ENCODE data around the gene CD99L2.
"Not testable (repeated sequence)": the region's sequence is repeated elsewhere in the genome, so short reads cannot be mapped to it uniquely, and the experiment has no call there.

Gene CD99L2

DNA sequence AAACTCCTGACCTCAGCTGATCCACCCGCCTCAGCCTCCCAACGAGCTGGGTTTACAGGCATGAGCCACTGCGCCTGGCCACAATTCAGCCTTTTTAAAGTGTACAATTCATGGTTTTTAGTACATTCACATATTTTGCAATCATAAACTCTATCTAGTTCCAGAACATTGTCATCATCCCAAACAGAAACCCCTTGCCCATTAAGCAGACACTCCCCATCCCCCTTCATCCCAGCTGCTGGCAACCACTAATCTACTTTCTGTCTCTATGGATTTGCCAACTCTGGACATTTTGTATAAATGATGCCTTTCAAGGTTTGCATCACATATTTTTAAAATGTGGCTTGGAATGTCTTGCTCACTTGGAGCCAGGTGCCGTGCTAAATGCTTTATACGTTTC lies 4.5 kb downstream of the CD99L2 start:
- no peak for DNase-seq

DNA sequence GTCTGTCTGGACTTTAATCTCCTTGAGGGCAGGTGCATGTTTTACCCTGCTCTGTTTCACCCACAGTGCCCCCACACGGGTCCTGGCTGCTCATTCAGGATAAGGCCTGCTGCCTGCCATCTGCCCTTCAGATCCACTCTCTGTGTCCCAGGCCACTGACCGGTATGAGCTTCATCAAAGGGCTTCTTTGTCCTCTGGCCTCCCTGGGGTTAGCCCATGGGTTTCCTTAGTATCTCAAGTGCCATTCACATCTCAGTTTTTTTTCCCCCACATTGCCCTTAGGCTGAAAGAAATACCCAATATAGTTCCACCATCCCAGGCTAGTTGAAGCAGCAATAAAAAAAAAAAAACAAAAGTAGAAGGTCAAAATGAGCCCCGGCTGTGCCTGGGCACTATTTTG lies 9.3 kb downstream of the CD99L2 start:
- no peak for DNase-seq

DNA sequence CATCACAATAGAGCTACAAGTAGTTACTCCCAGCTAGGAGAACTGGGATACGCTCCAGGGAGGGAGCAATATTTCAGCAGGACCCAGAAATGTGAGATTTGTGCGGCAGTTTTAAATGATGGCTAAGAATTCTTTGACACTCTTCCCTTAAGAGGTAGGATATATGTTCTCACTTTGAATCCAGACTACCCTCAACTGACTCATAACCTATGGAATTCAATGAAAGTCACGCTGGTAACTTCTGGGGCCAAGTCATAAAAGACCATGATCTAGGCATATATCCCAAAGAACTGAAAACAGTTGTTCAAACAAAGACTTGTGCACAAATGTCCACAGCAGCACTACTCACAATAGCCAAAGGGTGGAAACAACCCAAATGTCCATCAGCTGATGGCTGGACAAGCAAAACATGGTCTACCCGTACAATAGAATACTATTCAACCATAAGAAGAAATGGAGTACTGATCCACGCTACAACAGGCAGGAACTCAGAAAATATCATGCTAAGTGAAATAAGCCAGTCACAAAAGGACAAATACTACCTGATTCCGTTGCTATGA lies 10.5 kb downstream of the CD99L2 start:
- DNase-seq, result no peak

DNA sequence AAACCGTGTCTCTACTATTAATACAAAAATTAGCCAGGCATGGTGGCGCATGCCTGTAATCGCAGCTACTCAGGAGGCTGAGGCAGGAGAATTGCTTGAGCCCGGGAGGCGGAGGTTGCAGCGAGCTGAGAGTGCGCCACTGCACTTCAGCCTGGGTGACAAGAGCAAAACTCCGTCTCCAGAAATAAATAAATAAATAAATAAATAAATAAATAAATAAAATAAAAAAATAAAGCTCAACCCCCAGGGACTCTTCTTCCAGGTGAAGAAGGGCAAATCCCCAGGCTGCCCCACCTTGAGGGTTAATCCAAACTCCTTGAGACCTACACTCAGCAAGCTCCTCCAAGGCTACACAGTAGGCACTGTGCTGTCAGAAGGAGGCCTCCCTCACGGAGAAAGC lies 11.2 kb downstream of the CD99L2 start:
- not testable (repeated sequence) for DNase-seq

- no peak for DNase-seq
These were observed 12.1 kb downstream of the CD99L2 start for GRCh38 chrX:150886381-150886780.

DNA sequence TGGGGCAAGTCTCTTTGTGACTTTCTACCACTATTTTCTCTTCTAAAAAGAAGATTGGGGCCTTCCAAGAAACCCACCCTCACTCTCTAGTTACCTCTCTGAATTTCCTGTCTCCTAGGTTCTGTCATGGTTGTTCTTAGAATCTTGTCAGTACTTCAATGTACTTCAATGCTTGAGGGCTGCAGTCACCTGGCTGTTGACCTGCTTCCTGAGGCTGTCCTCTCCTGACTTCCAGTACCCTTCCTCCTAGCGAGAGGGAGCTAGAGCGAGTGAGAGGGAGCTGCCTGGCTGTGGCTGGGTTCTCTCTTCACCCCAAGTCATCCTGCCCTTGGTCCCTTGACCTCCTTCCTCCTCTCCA lies 17.7 kb downstream of the CD99L2 start:
- DNase-seq, result no peak

DNA sequence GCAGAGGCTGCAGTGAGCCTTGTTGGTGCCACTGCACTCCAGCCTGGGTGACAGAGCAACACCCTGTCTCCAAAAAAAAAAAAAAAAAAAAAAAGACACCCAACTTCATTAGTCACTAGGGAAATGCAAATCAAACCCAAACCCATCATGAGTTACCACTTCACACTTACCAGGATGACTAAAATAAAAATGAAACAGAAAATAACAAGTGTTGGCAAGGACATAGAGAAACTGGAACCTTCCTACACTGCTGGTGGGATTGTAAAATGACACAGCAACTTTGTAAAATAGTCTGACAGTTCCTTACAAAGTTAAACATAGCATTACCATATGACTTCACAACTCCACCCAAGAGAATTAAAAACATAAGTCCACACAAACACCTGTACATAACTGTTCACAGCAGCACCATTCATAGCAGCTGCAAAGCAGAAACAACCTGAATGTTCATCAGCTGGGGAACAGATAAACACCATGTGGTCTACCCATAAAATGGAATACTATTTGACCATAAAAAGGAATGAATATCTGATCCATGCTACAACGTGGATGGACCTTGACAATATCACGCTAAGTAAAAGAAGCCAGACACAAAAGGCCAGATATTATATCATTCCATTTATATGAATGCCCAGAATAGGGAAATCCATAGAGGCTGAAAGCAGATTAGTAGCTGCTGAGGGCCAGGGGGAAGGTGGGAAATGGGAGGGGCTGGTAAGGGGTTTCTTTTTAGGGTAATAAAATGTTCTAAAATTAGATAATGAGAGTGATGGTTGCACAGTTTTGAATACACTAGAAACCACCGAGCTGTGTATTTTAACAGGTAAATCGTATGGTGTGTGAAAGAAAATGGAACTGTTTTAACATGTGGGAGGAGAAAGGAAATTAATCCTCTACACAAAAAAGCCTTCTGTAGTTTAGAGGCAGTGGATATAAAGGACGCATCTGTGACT lies 18.3 kb downstream of the CD99L2 start:
- no peak for DNase-seq

DNA sequence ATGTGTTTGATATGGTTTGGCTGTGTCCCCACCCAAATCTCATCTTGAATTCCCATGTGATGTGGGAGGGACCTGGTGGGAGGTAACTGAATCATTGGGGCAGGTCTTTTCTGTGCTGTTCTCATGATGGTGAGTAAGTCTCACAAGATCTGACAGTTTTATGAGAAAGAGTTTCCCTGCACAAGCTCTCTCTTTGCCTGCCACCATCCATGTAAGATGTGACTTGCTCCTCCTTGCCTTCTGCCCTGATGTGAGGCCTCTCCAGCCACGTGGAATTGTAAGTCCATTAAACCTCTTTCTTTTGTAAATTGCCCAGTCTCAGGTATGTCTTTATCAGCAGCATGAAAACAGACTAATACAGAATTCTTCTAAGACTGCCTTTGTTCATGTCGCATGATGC lies 22.8 kb downstream of the CD99L2 start:
- not testable (repeated sequence) for DNase-seq

DNA sequence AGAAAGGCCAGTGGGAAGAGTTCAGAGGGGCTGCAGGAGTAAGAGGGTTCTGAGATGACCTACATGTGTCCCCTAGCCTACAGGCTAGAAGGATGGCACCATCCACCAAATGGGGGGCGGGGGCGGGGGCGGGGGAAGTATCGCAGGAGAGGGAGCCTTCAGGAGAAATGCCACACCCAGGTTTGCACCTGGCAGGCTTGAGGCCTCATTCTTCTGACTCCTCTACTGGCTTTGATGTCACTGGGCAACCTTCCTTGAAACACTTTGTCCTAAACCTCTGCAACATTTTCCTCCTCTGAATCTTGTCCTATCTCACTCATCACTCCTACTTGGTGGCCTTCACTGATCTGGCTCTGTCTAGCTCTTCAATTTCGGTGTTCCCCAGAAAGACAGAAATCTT lies 24.0 kb downstream of the CD99L2 start:
- no peak for DNase-seq

- DNase-seq, result no peak
These were observed 24.9 kb downstream of the CD99L2 start for GRCh38 chrX:150873616-150874015.

DNA sequence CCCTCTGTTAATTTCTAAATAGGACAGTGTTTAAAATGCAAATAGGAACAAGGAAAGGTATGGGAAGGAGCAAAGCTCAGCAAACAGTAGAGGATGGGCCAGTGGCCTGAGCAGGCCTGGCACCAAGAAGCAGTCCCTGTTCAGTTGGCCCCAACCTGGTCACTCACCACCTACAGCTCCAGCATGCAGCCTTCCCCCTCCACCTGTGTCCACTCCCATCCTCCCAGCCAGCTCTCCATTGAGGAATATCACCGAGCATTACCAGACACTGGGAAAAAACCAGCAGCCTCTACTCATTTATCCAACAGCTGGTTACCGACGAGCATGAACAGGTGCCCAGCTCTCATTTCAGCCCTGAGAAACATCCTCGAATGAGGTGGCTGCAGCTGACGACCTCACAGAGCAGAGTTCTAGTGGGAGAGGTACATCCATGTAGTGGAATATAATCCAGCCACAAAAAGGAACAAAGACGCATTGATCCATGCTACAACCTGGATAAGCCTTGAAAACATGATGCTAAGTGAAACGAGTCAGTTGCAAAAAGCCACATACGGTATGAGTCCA lies 25.6 kb downstream of the CD99L2 start:
- DNase-seq, result no peak

- no peak for DNase-seq
These were observed 27.1 kb downstream of the CD99L2 start for GRCh38 chrX:150871341-150871811.

DNA sequence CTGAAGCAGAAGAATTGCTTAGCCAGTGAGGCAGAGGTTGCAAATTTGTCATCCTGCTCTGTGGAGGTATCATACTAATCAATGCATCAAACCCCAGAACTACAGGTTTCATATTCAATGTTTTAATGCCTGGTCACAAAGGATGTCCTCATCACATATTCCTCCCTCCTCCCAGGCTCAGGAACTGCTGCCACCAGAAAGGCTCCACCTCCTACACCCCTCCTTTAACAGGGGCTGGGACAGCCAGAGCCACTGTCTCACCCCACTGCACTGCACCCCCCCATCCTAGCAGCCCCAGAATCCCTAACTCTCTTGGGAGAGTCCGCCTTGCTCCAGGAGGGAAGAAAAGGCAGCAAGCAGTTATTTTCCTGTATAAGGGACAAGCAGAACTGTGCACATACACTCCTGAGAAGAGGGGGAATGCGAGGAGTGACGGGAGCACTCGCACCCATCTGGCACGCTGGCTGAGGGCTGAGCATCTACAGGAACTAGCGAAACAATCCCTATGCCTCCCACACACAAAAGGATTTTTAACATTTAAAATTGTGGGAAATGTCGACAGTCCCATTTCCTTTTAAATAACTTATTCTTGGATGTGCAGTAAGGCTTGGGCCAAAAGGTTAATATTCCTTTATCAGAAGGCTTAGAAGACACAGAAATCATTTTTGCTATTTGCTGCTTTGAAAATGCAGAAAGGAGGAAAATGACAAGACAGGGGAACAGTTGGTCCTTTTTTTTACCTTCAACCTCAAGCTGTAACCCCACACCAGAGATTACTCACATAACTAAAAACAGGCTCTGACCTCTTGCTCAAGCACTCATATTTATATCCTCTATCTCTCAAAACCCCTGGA lies 27.8 kb downstream of the CD99L2 start:
- no peak for DNase-seq

DNA sequence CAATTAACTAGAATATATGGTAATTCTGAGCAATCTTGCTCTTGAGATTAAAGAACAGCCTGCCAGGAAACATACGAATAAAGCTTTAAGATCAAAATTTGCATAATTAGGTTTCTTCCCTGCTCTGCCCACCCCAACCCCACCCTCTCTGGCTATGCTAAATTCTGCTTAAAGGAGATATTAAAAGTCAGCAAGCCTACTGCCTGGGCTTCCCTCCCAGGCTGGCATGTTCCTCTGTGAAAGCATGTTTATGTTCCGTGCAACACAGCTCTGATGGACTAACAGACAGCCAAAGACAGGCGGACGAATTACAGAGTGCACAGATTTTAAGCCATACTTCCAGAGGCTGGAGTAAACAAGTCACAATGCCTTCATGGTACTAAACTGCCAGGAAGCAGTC lies 28.4 kb downstream of the CD99L2 start:
- no peak for DNase-seq

- DNase-seq, result no peak
These were observed 29.0 kb downstream of the CD99L2 start for GRCh38 chrX:150869450-150869849.

GRCh38 chrX:150868625-150869024 lies 29.8 kb downstream of the CD99L2 start:
- no peak for DNase-seq

DNA sequence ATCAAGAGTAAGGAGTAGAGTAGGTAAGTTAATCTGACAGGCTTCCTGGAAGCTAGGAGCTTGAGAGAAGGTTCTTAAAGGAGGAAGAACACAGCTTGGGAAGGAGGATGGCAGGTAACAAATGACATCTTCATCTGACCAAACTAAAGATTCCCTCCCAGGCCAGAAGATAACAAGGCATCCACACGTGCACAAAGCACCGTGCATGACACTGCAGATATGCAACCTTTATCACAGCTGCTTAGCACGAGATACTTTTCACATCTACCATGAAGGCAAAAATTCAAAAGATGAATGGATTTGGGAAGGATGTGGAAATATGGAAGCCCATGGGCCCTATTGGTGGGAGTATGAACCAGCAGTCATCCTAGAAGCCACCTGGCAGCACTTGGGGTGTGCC lies 34.3 kb downstream of the CD99L2 start:
- no peak for DNase-seq

- no peak for DNase-seq
These were observed 35.3 kb downstream of the CD99L2 start for GRCh38 chrX:150863191-150863590.

DNA sequence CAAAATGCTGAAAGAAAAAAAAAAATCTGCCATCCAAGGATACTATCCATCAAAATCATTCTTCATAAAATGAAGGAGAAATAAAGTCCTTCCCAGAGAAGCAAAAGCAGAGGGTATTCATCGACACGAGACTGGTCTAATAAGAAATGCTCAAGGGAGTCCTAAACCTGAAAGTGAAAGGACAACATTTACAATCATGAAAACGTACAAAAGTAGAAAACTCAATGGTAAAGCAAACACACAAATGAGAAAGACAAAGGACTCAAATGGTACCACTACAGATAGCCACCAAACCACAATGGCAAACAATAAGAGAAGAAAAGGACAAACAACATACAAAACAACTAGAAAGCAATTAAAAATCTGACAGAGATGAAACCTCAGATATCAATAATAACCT lies 41.0 kb downstream of the CD99L2 start:
- DNase-seq, result no peak

- no peak for DNase-seq
These were observed 41.7 kb downstream of the CD99L2 start for GRCh38 chrX:150856785-150857184.

DNA sequence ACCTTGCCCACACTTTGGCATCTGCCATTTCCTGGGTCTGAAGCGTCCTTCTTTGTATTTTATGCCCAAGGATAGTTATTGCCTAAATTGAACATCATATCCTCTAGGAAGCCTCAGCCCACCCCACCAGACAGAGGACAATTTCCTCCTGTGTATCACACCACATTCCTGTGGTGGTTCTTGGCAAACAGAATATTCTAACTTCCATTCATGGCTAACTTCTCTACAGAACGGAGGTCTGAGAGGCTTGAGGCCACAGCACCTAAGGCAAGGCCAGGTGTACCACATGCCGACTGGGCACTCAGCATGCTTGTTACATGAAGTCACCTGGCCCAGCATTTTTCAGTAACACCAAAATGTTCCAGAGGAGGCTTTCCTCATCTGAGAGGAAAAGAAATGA lies 42.4 kb downstream of the CD99L2 start:
- no peak for DNase-seq

DNA sequence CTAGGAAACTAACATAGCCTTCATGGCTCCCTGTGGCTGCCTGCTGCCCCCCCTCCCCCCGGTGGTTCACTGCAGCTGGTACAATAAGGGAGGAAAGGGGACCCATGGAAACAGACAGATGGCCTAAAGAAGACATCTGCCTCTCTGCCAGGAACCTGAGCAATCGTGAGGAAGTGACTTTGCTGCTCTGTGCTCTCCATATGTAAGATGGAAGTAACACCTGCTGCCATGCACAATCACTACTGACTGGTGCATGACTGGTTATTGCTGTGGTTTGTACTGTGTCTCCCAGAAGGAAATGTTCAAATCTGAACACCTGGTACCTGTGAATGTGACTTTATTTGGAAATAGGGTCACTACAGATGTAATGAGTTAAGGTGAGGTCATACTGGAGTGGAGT lies 43.6 kb downstream of the CD99L2 start:
- DNase-seq, result no peak
